ENCODE measurements around the gene POLE3.

GRCh38 chr9:113388833-113389232 lies 21.6 kb downstream of the POLE3 start:
- TF ChIP-seq POLR2AphosphoS5 (IDR thresholded peaks at IDR 0.05) (no peak), CTCF (IDR thresholded peaks at IDR 0.05) (no peak), POLR2A (IDR thresholded peaks at IDR 0.05) (no peak), EP300 (IDR thresholded peaks at IDR 0.05) (no peak)

Measured in sigmoid colon (tissue), 4 donors.